H1 (cell line): ENCODE data around the gene ODAPH.

Experiments
- CBX5 ChIP-seq: fragments of 300-800, 300-1000 bp; sonication (generic); IDR thresholded peaks from 2 replicates; pipeline ENCODE4 v1.7.1; 2016; ENCODE audit warnings: antibody characterized with exemption, low read length, low read depth
- CHD2 ChIP-seq: IDR thresholded peaks from 2 replicates; pipeline ENCODE4 v1.6.1; 2012; ENCODE audit warnings: low read length, improper control_type of control experiment
- CTCF ChIP-seq, 3 experiments: IDR thresholded peaks; 1 replicate in 2 of 3; 2 replicates in 1 of 3; pipeline versions ENCODE4 v1.5.1 to v1.6.1; 2011; ENCODE audit warnings: low read length in 3 of 3, mild to moderate bottlenecking in 3 of 3, inconsistent platforms in 2 of 3, low read depth in 1 of 3, moderate library complexity in 1 of 3; ENCODE audit not compliant: insufficient read depth in 1 of 3; ENCODE audit errors: control extremely low read depth in 1 of 3
- EP300 ChIP-seq, 2 experiments: IDR thresholded peaks; 1 replicate in 1 of 2; 2 replicates in 1 of 2; pipeline ENCODE4 v1.6.1; 2011 to 2012; ENCODE audit warnings: low read depth in 2 of 2, low read length in 2 of 2, mild to moderate bottlenecking in 2 of 2, borderline replicate concordance in 1 of 2, inconsistent platforms in 1 of 2, moderate library complexity in 1 of 2
- MAX ChIP-seq: IDR thresholded peaks from 2 replicates; pipeline ENCODE4 v1.6.1; 2012; ENCODE audit warnings: inconsistent platforms
- POLR2A ChIP-seq, 2 experiments: IDR thresholded peaks; 1 replicate in 1 of 2; 2 replicates in 1 of 2; pipeline ENCODE4 v1.6.1; 2011; ENCODE audit warnings: low read depth in 2 of 2, low read length in 2 of 2, mild to moderate bottlenecking in 2 of 2; ENCODE audit errors: control extremely low read depth in 1 of 2
- POLR2AphosphoS5 ChIP-seq: IDR thresholded peaks from 2 replicates; pipeline ENCODE4 v1.6.1; 2011; ENCODE audit warnings: low read depth, low read length
- SIN3A ChIP-seq, 2 experiments: IDR thresholded peaks in 1 of 2; conservative IDR thresholded peaks in 1 of 2; 2 replicates each; pipeline ENCODE4 v1.6.1; 2011 to 2012; ENCODE audit warnings: low read length in 2 of 2, improper control_type of control experiment in 1 of 2, low read depth in 1 of 2, mild to moderate bottlenecking in 1 of 2
- SUZ12 ChIP-seq: fragments of 200-600 bp; sonication (generic); IDR thresholded peaks from 2 replicates; pipeline ENCODE4 v1.6.1; 2012; ENCODE audit warnings: mild to moderate bottlenecking, inconsistent platforms, low read length, moderate library complexity, mixed read lengths
- TCF12 ChIP-seq: IDR thresholded peaks from 2 replicates; pipeline ENCODE4 v1.6.1; 2011; ENCODE audit warnings: low read depth, mild to moderate bottlenecking, low read length

- no peak for TF ChIP-seq POLR2AphosphoS5
- TF ChIP-seq CTCF (IDR thresholded peaks at IDR 0.05; ENCODE audit: control extremely low read depth in 1 of 3, insufficient read depth in 1 of 3, low read depth in 1 of 3, low read length in 3 of 3): no peak
- no peak for TF ChIP-seq CHD2
- no peak for TF ChIP-seq POLR2A (IDR thresholded peaks at IDR 0.05; ENCODE audit: control extremely low read depth in 1 of 2, low read depth in 2 of 2, low read length in 2 of 2)
- TF ChIP-seq SUZ12: no peak
- no peak for TF ChIP-seq TCF12
- TF ChIP-seq MAX: no peak
- TF ChIP-seq SIN3A (conservative IDR thresholded peaks at IDR 0.05 in 1 of 2, IDR thresholded peaks at IDR 0.05 in 1 of 2; ENCODE audit: low read depth in 1 of 2, low read length in 2 of 2): no peak
- TF ChIP-seq CBX5: no peak
- no peak for TF ChIP-seq EP300 (IDR thresholded peaks at IDR 0.05; ENCODE audit: borderline replicate concordance in 1 of 2, low read depth in 2 of 2, low read length in 2 of 2)
Measured at GRCh38 chr4:75612306-75612705, 56.4 kb downstream of the ODAPH start.
